Thoracic aorta (tissue), 2 donors: ENCODE measurements around the gene SLC9B1. TPM values are rescaled to one million over a fixed set of nuclear protein-coding genes. Genes with fewer than 3 reads are reported as not detected.
"Not testable (repeated sequence)": the region's sequence is repeated elsewhere in the genome, so short reads cannot be mapped to it uniquely, and the experiment has no call there.

Experiments used
- ATAC-seq: fragments of 150-250 bp; one replicate; pipeline ENCODE4 v1.8.0; 2017; ENCODE audit warnings: low read depth; ENCODE audit not compliant: insufficient number of reproducible peaks, low FRiP score
- DNase-seq: peaks from one replicate; pipeline ENCODE4 v3.0.0-alpha.2; 2020; ENCODE audit warnings: low spot score
- H3K27ac ChIP-seq, 2 donors: fragments of 200-600 bp; sonication (generic); 1 replicate in 1 of 2; 2 replicates in 1 of 2; pipeline ENCODE4 v1.5.1; 2016; ENCODE audit warnings: mild to moderate bottlenecking in 2 of 2, moderate library complexity in 2 of 2
- H3K27me3 ChIP-seq: fragments of 200-600 bp; sonication (generic); replicated peaks from 2 replicates; pipeline ENCODE4 v1.6.0; 2016; ENCODE audit warnings: mild to moderate bottlenecking; ENCODE audit not compliant: insufficient read depth
- H3K36me3 ChIP-seq: fragments of 200-600 bp; sonication (generic); one replicate; pipeline ENCODE4 v1.5.1; 2016
- H3K4me1 ChIP-seq, 2 donors: fragments of 200-600 bp; sonication (generic); 1 replicate in 1 of 2; 2 replicates in 1 of 2; pipeline versions ENCODE4 v1.5.1 to v1.6.0; 2016; ENCODE audit warnings: low read depth in 2 of 2, mild to moderate bottlenecking in 1 of 2; ENCODE audit not compliant: control insufficient read depth in 1 of 2
- H3K4me3 ChIP-seq: fragments of 200-600 bp; sonication (generic); 2 replicates; pipeline ENCODE4 v1.5.1; 2016; ENCODE audit warnings: mild to moderate bottlenecking
- H3K9me3 ChIP-seq: fragments of 200-600 bp; sonication (generic); 2 replicates; pipeline ENCODE4 v1.5.1; 2016
- total RNA-seq, 2 donors: library from RNA; depleted of rRNA; stranded (reverse); fragments of >200 nt; gene quantifications; one replicate each; pipeline versions ENCODE4 v1.1.0 to v1.2.3, GENCODE V29; 2016
- TF ChIP-seq, protein P1 (sequence below): fragments of 200-600 bp; sonication (generic); IDR thresholded peaks from one replicate; pipeline ENCODE4 v1.5.1; 2019; ENCODE audit warnings: antibody characterized with exemption

The SLC9B1 gene
- total RNA-seq, 2 donors from 2014 or later, result not detected

DNA sequence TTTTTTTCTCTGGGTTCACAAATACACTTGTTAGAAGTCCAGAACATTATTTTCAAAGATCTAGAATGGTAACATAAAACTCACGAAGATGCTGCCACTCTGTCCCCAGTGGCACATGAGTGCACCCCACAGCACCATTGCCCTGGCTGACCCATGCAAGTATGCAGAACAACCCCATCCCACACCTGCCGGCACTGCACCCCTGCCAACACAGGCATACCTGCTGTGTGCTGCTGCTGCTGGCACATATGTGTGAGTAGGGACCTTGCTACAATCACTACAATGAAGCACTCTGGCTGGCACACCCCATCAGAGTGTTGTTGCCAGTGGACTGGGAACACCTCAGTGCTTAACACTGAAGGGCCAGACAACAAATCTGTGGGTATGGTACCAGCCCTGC is 83.8 kb downstream of the SLC9B1 start:
- DNase-seq, result no peak
- Histone ChIP-seq H3K36me3 (no peaks in the 10 kb centered on the region), H3K27me3 (no peaks in the 10 kb centered on the region), H3K9me3 (no peaks in the 10 kb centered on the region), H3K4me3 (no peak overlapping the region), H3K4me1 (no peaks in the 10 kb centered on the region), H3K27ac (no peak overlapping the region)
- TF ChIP-seq, protein P1, sequence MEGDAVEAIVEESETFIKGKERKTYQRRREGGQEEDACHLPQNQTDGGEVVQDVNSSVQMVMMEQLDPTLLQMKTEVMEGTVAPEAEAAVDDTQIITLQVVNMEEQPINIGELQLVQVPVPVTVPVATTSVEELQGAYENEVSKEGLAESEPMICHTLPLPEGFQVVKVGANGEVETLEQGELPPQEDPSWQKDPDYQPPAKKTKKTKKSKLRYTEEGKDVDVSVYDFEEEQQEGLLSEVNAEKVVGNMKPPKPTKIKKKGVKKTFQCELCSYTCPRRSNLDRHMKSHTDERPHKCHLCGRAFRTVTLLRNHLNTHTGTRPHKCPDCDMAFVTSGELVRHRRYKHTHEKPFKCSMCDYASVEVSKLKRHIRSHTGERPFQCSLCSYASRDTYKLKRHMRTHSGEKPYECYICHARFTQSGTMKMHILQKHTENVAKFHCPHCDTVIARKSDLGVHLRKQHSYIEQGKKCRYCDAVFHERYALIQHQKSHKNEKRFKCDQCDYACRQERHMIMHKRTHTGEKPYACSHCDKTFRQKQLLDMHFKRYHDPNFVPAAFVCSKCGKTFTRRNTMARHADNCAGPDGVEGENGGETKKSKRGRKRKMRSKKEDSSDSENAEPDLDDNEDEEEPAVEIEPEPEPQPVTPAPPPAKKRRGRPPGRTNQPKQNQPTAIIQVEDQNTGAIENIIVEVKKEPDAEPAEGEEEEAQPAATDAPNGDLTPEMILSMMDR, result no peak
- no peak for ATAC-seq

DNA sequence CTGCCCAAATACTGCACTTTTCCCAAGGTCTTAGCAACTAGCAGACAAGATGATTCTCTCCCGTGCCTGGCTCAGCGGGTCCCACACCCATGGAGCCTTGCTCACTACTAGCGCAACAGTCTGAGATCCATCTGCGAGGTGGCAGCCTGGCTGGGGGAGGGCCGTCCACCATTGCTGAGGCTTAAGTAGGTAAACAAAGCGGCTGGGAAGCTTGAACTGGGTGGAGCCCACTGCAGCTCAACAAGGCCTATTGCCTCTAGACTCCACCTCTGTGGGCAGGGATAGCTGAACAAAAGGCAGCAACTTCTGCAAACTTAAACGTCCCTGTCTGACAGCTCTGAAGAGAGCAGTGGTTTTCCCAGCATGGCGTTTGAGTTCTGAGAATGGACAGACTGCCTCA is 99.8 kb downstream of the SLC9B1 start:
- H3K9me3 ChIP-seq, H3K4me3 ChIP-seq, H3K36me3 ChIP-seq, DNase-seq, H3K27me3 ChIP-seq, ATAC-seq, H3K27ac ChIP-seq, H3K4me1 ChIP-seq: not testable (repeated sequence)

DNA sequence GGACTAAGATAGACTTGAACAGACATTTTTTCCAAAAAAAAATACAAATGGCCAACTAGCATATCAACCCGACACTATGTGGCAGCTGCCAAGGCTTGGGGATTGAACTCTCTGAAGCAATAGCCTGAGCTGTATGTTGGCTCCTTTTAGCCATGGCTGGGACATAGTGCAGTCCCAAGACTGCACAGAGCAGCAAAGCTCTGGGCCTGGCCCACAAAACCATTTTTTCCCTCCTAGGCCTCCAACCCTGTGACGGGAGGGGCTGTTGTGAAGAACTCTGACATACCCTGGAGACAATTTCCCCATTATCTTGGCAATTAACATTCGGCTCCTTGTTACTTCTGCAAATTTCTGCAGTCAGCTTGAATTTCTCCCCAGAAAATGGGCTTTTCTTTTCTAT is 100.6 kb downstream of the SLC9B1 start:
- DNase-seq, result no peak
- no peaks in the 10 kb centered on the region for H3K36me3 ChIP-seq
- no peak for ATAC-seq
- no peak overlapping the region for H3K4me3 ChIP-seq
- H3K9me3 ChIP-seq, result peaks cover 3% of the 10 kb centered on the region
- TF ChIP-seq, protein P1, result no peak
- H3K4me1 ChIP-seq, result no peaks in the 10 kb centered on the region
- no peaks in the 10 kb centered on the region for H3K27me3 ChIP-seq
- H3K27ac ChIP-seq, result no peak overlapping the region

DNA sequence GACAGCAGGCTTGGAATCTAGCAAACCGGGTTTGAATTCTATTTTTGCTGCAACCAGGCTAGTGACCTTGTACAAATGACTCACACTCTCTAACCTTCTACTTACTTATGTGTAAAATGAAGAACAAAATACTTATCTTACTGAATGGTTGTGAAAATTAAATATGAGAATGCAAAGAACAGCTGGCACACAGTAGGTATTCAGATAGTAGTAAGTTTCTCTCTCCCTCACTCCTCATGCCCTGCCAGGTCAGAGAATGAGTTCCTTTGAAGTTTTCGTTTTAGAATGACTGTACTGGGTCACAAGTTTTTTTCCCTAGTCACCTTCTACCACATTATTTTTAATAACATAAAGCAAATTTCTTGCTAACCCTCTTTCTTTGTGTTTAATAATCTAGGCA is 117.7 kb downstream of the SLC9B1 start:
- no peaks in the 10 kb centered on the region for H3K36me3 ChIP-seq
- no peaks in the 10 kb centered on the region for H3K27me3 ChIP-seq
- DNase-seq (no peak), ATAC-seq (no peak)
- TF ChIP-seq, protein P1, result no peak
- H3K4me1 ChIP-seq, result no peaks in the 10 kb centered on the region
- no peaks in the 10 kb centered on the region for H3K9me3 ChIP-seq
- no peak overlapping the region for H3K4me3 ChIP-seq
- no peak overlapping the region for H3K27ac ChIP-seq

DNA sequence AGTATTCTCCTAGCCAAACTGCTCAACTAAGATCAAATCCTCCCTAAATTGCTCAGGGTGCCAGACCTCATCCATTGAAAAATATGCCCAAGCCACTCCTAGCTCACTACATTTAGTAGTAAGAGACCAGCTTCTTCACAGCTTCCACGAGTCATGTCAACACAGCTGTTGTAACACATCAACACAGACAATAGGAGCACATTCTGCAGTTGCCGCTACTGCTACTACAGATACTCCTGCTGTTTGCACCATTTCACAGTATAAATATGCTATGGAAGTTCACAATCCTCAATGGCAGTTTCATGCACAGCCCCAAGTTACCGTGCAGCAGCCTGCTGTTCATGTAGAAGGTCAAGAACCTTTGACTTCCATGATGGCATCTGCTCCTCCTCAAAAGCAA is 121.9 kb downstream of the SLC9B1 start:
- ATAC-seq, H3K9me3 ChIP-seq, H3K36me3 ChIP-seq, H3K4me1 ChIP-seq, H3K4me3 ChIP-seq, DNase-seq, H3K27me3 ChIP-seq, H3K27ac ChIP-seq: not testable (repeated sequence)

DNA sequence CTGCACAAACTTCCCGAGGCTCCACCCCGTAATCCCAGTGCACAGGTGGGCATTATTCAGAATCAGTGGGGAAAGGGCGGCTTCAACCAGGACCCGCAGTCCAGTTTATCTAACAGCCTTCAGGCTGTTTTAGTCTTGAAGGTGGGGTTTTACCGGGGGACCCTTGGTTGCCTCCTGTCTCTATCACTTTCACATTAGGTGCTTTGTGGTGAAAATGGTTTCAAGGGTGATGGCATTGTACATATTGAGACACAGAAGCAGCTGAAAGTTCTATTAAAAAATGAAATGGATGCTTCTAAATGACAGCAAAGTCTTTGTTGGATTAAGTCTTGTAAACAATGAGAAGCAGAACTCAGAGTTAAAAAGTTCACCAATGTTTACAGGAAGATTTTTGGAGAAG is 123.0 kb downstream of the SLC9B1 start:
- H3K27ac ChIP-seq, H3K36me3 ChIP-seq, H3K4me3 ChIP-seq, H3K4me1 ChIP-seq, H3K27me3 ChIP-seq, H3K9me3 ChIP-seq, ATAC-seq, DNase-seq: not testable (repeated sequence)

DNA sequence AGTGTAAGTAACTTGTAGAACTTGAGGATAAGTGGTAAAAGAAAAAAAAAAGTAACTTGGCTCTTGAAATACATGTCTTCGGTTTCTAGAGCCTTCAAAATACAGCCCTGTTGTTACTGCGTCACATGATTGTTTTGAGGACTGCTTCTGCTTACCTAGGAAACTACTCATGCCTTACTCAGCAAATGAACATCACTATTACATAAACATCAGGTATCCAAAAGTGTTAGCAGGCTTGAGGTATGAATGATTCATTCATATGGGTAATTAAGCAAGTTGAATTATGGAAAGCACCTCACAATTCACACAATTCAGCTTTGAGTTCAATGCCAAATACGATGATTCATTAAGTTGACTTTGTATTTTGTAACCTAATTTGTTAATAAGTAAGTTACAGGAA is 129.6 kb downstream of the SLC9B1 start:
- not testable (repeated sequence) for H3K27ac ChIP-seq, H3K4me1 ChIP-seq, ATAC-seq, H3K36me3 ChIP-seq, H3K27me3 ChIP-seq, DNase-seq, H3K4me3 ChIP-seq, H3K9me3 ChIP-seq

DNA sequence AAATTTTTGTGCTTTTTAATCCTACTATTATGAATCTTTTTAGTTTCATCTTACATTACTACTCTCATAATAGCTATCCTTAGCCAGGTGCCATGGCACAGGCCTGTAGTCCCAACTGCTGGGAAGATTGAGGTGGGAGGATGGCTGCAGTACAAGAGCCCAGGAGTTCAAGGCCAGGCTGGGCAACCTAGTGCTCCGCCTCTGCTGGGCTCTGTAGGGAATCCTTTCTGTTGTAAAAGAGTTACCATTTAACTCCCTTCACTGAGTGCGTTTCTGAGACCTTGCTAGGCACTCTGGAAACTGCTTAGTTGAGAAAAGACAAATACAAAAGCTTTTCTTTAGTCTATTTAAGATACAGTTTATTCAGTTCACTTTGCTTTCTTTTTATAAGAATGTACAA is 130.9 kb downstream of the SLC9B1 start:
- H3K9me3 ChIP-seq, DNase-seq, H3K36me3 ChIP-seq, H3K27ac ChIP-seq, H3K4me1 ChIP-seq, H3K27me3 ChIP-seq, H3K4me3 ChIP-seq, ATAC-seq: not testable (repeated sequence)
